Keratinocyte (primary cell): ENCODE results near the gene BICDL1. TPM values are rescaled to one million over a fixed set of nuclear protein-coding genes. Genes with fewer than 3 reads are reported as not detected.

ENCODE experiments used
- DNase-seq: peaks from one replicate; pipeline ENCODE4 v3.0.0-alpha.2; 2011; ENCODE audit warnings: low read depth, missing footprints, low spot score
- FAIRE-seq: peaks from 2 replicates; lab custom pipeline; 2011; peaks lifted over from hg19 to GRCh38; lab: Jason Lieb, UNC
- H2AFZ ChIP-seq: 2 replicates; pipeline ENCODE4 v1.6.0; 2012; ENCODE audit warnings: low read length, control low read depth, inconsistent platforms; ENCODE audit not compliant: control insufficient read depth
- H3K27ac ChIP-seq: 2 replicates; pipeline ENCODE4 v1.5.1; 2011; ENCODE audit warnings: low read length; ENCODE audit not compliant: control insufficient read depth, insufficient read depth
- H3K27me3 ChIP-seq: 3 replicates; pipeline ENCODE4 v1.6.0; 2011; ENCODE audit warnings: low read length; ENCODE audit not compliant: control insufficient read depth, insufficient read depth; ENCODE audit errors: extremely low read depth
- H3K36me3 ChIP-seq, 2 experiments: 2 replicates in 1 of 2; 3 replicates in 1 of 2; pipeline ENCODE4 v1.5.1; 2011; ENCODE audit warnings: low read length in 2 of 2, mild to moderate bottlenecking in 1 of 2; ENCODE audit not compliant: control insufficient read depth in 2 of 2, insufficient read depth in 2 of 2; ENCODE audit errors: extremely low read depth in 1 of 2
- H3K4me1 ChIP-seq: 3 replicates; pipeline ENCODE4 v1.5.1; 2011; ENCODE audit warnings: low read length; ENCODE audit not compliant: control insufficient read depth, insufficient read depth; ENCODE audit errors: extremely low read depth
- H3K4me2 ChIP-seq: 3 replicates; pipeline ENCODE4 v1.6.0; 2011; ENCODE audit warnings: low read depth, low read length; ENCODE audit not compliant: control insufficient read depth, insufficient read depth; ENCODE audit errors: extremely low read depth
- H3K4me3 ChIP-seq, 3 experiments: fragments of 200-600 bp in 1 of 3; sonication (generic) in 1 of 3; 2 replicates in 2 of 3; 3 replicates in 1 of 3; pipeline ENCODE4 v1.5.1; 2011 to 2016; ENCODE audit warnings: low read length in 3 of 3, mild to moderate bottlenecking in 3 of 3, control low read depth in 2 of 3, inconsistent platforms in 1 of 3, low read depth in 1 of 3, mixed read lengths in 1 of 3, mixed run types in 1 of 3, moderate library complexity in 1 of 3; ENCODE audit not compliant: control insufficient read depth in 2 of 3, insufficient read depth in 2 of 3; ENCODE audit errors: extremely low read depth in 1 of 3
- H3K79me2 ChIP-seq: 2 replicates; pipeline ENCODE4 v1.6.0; 2012; ENCODE audit warnings: low read length; ENCODE audit not compliant: control insufficient read depth, insufficient read depth
- H3K9ac ChIP-seq: 3 replicates; pipeline ENCODE4 v1.6.0; 2011; ENCODE audit warnings: low read length; ENCODE audit not compliant: control insufficient read depth, insufficient read depth; ENCODE audit errors: extremely low read depth
- H3K9me1 ChIP-seq: 3 replicates; pipeline ENCODE4 v1.6.0; 2011; ENCODE audit warnings: low read length; ENCODE audit not compliant: control insufficient read depth, insufficient read depth; ENCODE audit errors: extremely low read depth
- H3K9me3 ChIP-seq: 2 replicates; pipeline ENCODE4 v1.5.1; 2012; ENCODE audit warnings: low read depth, low read length; ENCODE audit not compliant: control insufficient read depth
- H4K20me1 ChIP-seq: 3 replicates; pipeline ENCODE4 v1.6.0; 2011; ENCODE audit warnings: low read length; ENCODE audit not compliant: control insufficient read depth, insufficient read depth; ENCODE audit errors: extremely low read depth
- EZH2 ChIP-seq: IDR thresholded peaks from one replicate; pipeline ENCODE4 v1.6.1; 2012; ENCODE audit warnings: inconsistent platforms, mild to moderate bottlenecking, low read length, moderate library complexity
- dilution Hi-C: fragments of 300-500 bp; cut with MboI; formaldehyde crosslinking; loops from one replicate; pipeline ENCODE4 v1.7.0; 2020; ENCODE audit warnings: low sequenced_read_pairs; ENCODE audit not compliant: extremely low pct_ligation_motif_present
- polyA plus RNA-seq, 5 experiments: library from polyadenylated mRNA; depleted of rRNA in 3 of 5; stranded (reverse) in 3 of 5; stranded (forward) in 1 of 5; unstranded in 1 of 5; fragments of >200 nt; gene quantifications; 1 replicate in 1 of 5; 2 replicates in 3 of 5; 3 replicates in 1 of 5; pipeline versions ENCODE4 v1.2.1 to v1.2.3, GENCODE V29; 2011 to 2012; ENCODE audit warnings: missing spikeins in 2 of 5, low read depth in 1 of 5, low replicate concordance in 1 of 5
- TF ChIP-seq, protein P1 (sequence below), 3 experiments: IDR thresholded peaks in 1 of 3; conservative IDR thresholded peaks in 1 of 3; optimal IDR thresholded peaks in 1 of 3; 2 replicates in 2 of 3; 3 replicates in 1 of 3; pipeline versions ENCODE3 to v1.5.1; 2011; ENCODE audit warnings: low read length in 3 of 3, mild to moderate bottlenecking in 3 of 3, moderate library complexity in 2 of 3, control low read depth in 1 of 3, inconsistent platforms in 1 of 3; ENCODE audit not compliant: insufficient read depth in 2 of 3; ENCODE audit errors: extremely low read depth in 1 of 3

Gene BICDL1
- polyA plus RNA-seq, 1 donor (not counting 4 experiments of a cell fraction or from before 2014, with no cell fraction given) = 6.4 TPM

DNA sequence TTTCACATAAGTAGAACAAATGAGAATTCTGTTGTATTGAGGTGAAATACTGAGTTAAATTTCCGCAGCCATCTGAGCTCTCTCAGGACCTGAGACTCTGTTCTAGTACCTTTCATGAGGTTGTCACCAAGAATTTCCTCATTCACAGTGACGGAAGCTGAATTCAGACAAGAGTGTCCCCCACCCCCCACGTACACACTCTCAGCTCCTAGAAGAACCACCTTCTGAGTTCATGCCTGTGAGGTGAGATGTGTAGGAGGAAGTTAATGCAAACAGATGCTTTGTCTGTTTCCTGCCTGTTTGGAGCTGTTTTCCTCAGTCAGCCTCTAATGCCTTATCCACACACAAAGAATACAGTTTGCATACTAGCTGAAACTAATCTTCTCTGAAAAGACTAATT lies 18.2 kb downstream of the BICDL1 start:
- no peak overlapping the region for H3K4me2 ChIP-seq
- H3K36me3 ChIP-seq = peaks cover 0 to 3% of the 10 kb centered on the region in 2 experiments
- dilution Hi-C loops = no loop called here
- no peak for DNase-seq
- no peak for FAIRE-seq
- peaks cover 7% of the 10 kb centered on the region for H3K4me1 ChIP-seq
- H3K79me2 ChIP-seq = no peaks in the 10 kb centered on the region
- H3K9me3 ChIP-seq = no peaks in the 10 kb centered on the region
- H3K4me3 ChIP-seq = no peak overlapping the region
- TF ChIP-seq, protein P1, sequence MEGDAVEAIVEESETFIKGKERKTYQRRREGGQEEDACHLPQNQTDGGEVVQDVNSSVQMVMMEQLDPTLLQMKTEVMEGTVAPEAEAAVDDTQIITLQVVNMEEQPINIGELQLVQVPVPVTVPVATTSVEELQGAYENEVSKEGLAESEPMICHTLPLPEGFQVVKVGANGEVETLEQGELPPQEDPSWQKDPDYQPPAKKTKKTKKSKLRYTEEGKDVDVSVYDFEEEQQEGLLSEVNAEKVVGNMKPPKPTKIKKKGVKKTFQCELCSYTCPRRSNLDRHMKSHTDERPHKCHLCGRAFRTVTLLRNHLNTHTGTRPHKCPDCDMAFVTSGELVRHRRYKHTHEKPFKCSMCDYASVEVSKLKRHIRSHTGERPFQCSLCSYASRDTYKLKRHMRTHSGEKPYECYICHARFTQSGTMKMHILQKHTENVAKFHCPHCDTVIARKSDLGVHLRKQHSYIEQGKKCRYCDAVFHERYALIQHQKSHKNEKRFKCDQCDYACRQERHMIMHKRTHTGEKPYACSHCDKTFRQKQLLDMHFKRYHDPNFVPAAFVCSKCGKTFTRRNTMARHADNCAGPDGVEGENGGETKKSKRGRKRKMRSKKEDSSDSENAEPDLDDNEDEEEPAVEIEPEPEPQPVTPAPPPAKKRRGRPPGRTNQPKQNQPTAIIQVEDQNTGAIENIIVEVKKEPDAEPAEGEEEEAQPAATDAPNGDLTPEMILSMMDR (optimal IDR thresholded peaks at IDR 0.05 in 1 of 3, IDR thresholded peaks at IDR 0.05 in 1 of 3, conservative IDR thresholded peaks at IDR 0.05 in 1 of 3; ENCODE audit: extremely low read depth in 1 of 3, insufficient read depth in 2 of 3, low read length in 3 of 3) = no peak
- TF ChIP-seq EZH2 = no peak
- H3K27me3 ChIP-seq = no peaks in the 10 kb centered on the region
- no peaks in the 10 kb centered on the region for H3K9me1 ChIP-seq
- no peaks in the 10 kb centered on the region for H4K20me1 ChIP-seq
- H3K9ac ChIP-seq = no peak overlapping the region
- no peak overlapping the region for H2AFZ ChIP-seq
- no peak overlapping the region for H3K27ac ChIP-seq

DNA sequence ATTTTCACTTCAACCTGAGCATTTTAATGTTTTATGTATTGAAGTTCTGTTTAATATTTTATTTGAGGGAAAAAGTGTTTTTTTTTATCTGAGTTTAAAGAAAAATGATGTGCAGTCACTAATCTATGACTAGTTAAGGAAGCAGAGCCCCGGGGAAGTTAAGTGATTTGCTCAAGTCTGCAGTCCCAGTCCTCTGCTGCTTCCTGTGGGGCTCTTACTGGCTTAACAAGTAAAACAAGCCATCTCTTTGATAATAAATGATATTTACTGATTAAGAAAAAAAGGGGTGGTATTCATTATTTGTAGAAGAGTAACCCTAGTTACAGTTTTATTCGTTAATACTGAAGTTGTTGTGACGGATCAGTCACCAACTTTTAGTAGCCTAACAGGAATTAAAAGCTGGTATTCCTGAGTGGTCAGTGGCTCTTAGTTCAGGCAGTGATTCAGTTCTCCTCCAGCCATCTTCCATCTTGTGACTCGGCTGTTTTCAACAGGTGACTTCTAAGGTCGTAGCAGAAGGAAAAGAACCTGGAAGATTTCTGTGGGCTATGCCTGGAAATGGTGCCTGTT lies 21.7 kb downstream of the BICDL1 start:
- dilution Hi-C loops = no loop called here
- FAIRE-seq = no peak
- H3K4me2 ChIP-seq = no peak overlapping the region
- no peaks in the 10 kb centered on the region for H4K20me1 ChIP-seq
- no peak for TF ChIP-seq EZH2
- TF ChIP-seq, protein P1 (optimal IDR thresholded peaks at IDR 0.05 in 1 of 3, IDR thresholded peaks at IDR 0.05 in 1 of 3, conservative IDR thresholded peaks at IDR 0.05 in 1 of 3; ENCODE audit: extremely low read depth in 1 of 3, insufficient read depth in 2 of 3, low read length in 3 of 3) = no peak
- no peak overlapping the region for H3K4me3 ChIP-seq
- no peak overlapping the region for H2AFZ ChIP-seq
- no peak overlapping the region for H3K27ac ChIP-seq
- no peak overlapping the region for H3K9ac ChIP-seq
- no peaks in the 10 kb centered on the region for H3K9me3 ChIP-seq
- no peaks in the 10 kb centered on the region for H3K27me3 ChIP-seq
- H3K9me1 ChIP-seq = no peaks in the 10 kb centered on the region
- H3K79me2 ChIP-seq = no peaks in the 10 kb centered on the region
- peaks cover 0 to 3% of the 10 kb centered on the region in 2 experiments for H3K36me3 ChIP-seq
- peaks cover 12% of the 10 kb centered on the region for H3K4me1 ChIP-seq
- DNase-seq = no peak
